ENCODE measurements around the gene PLXNC1.

- TF ChIP-seq CTCF (conservative IDR thresholded peaks at IDR 0.05; ENCODE audit: low read depth, low read length), result no peak
- no peak for TF ChIP-seq EZH2 (IDR thresholded peaks at IDR 0.05; ENCODE audit: borderline replicate concordance, low read depth, low read length, poor library complexity, severe bottlenecking)
These were observed 2.0 kb upstream of the PLXNC1 start for GRCh38 chr12:94146166-94146936.
